HEK293 (cell line): ENCODE measurements around the gene ZNF641.

Experiments used
- CTCF ChIA-PET: fragments of 350-600 bp; formaldehyde crosslinking; extraction: SDS; loops from one replicate; lab custom pipeline; 2021; ENCODE audit warnings: antibody characterized with exemption; lab: Yijun Ruan, JAX
- POLR2A ChIA-PET: fragments of 300-600 bp; formaldehyde crosslinking; extraction: SDS; loops from one replicate; lab custom pipeline; 2020; ENCODE audit warnings: antibody characterized with exemption, inconsistent platforms; lab: Yijun Ruan, JAX
- H3K27ac ChIP-seq: fragments of 200-500 bp; sonication (Bioruptor generic); 2 replicates; pipeline ENCODE4 v1.5.1; 2014; ENCODE audit warnings: low read depth, low read length, control low read depth, inconsistent platforms; ENCODE audit errors: extremely low read depth
- H3K36me3 ChIP-seq, 2 experiments: fragments of 200-500 bp in 1 of 2; sonication (Bioruptor generic) in 1 of 2; 1 replicate in 1 of 2; 2 replicates in 1 of 2; pipeline ENCODE4 v1.5.1; 2014 to 2017; ENCODE audit warnings: inconsistent platforms in 2 of 2, low read length in 2 of 2; ENCODE audit not compliant: control insufficient read depth in 2 of 2, insufficient read depth in 1 of 2
- H3K4me1 ChIP-seq: fragments of 200-500 bp; sonication (Bioruptor generic); 2 replicates; pipeline ENCODE4 v1.5.1; 2014; ENCODE audit warnings: mild to moderate bottlenecking, low read length, inconsistent platforms; ENCODE audit not compliant: control insufficient read depth, insufficient read depth
- H3K4me3 ChIP-seq: 2 replicates; pipeline ENCODE4 v1.5.1; 2011; ENCODE audit warnings: low read depth, mild to moderate bottlenecking, control low read depth, low read length, moderate library complexity
- H3K9me3 ChIP-seq: fragments of 200-500 bp; sonication (Bioruptor generic); 2 replicates; pipeline ENCODE4 v1.5.1; 2014; ENCODE audit warnings: low read depth, low read length, inconsistent platforms; ENCODE audit not compliant: control insufficient read depth, insufficient read depth
- AEBP2 ChIP-seq: fragments of 450-650 bp; formaldehyde crosslinking; IDR thresholded peaks from 2 replicates; pipeline ENCODE4 v1.5.1; 2016; ENCODE audit warnings: missing biosample characterization, missing genetic modification characterization, borderline replicate concordance
- CTCF ChIP-seq: fragments of 450-650 bp; formaldehyde crosslinking; IDR thresholded peaks from 2 replicates; pipeline ENCODE4 v1.5.1; 2016; ENCODE audit warnings: missing biosample characterization, missing genetic modification characterization
- IKZF3 ChIP-seq: fragments of 450-650 bp; IDR thresholded peaks from 2 replicates; pipeline ENCODE4 v1.5.0; 2018; ENCODE audit warnings: missing biosample characterization, mild to moderate bottlenecking, missing genetic modification characterization, moderate library complexity
- RBAK ChIP-seq: fragments of 450-650 bp; formaldehyde crosslinking; IDR thresholded peaks from 2 replicates; pipeline ENCODE4 v1.5.1; 2016; ENCODE audit warnings: missing biosample characterization, missing genetic modification characterization
- REPIN1 ChIP-seq: fragments of 450-650 bp; formaldehyde crosslinking; IDR thresholded peaks from 2 replicates; pipeline ENCODE4 v1.5.1; 2017; ENCODE audit warnings: missing biosample characterization, missing genetic modification characterization, low read depth
- SP3 ChIP-seq: fragments of 450-650 bp; formaldehyde crosslinking; IDR thresholded peaks from 2 replicates; pipeline ENCODE4 v1.5.1; 2016; ENCODE audit warnings: missing biosample characterization, missing genetic modification characterization
- TSHZ1 ChIP-seq: fragments of 450-650 bp; formaldehyde crosslinking; IDR thresholded peaks from 2 replicates; pipeline ENCODE4 v1.5.1; 2016; ENCODE audit warnings: missing biosample characterization, missing genetic modification characterization, borderline replicate concordance
- ZNF174 ChIP-seq: fragments of 450-650 bp; formaldehyde crosslinking; IDR thresholded peaks from 2 replicates; pipeline ENCODE4 v1.5.0; 2017; ENCODE audit warnings: missing biosample characterization, mild to moderate bottlenecking, missing genetic modification characterization
- ZNF350 ChIP-seq: fragments of 450-650 bp; formaldehyde crosslinking; IDR thresholded peaks from 2 replicates; pipeline ENCODE4 v1.5.0; 2017; ENCODE audit warnings: missing biosample characterization, mild to moderate bottlenecking, missing genetic modification characterization
- ZNF366 ChIP-seq: fragments of 450-650 bp; formaldehyde crosslinking; conservative IDR thresholded peaks from 2 replicates; pipeline ENCODE4 v1.5.1; 2016; ENCODE audit warnings: missing biosample characterization, missing genetic modification characterization
- ZNF394 ChIP-seq: fragments of 450-650 bp; formaldehyde crosslinking; IDR thresholded peaks from 2 replicates; pipeline ENCODE4 v1.5.1; 2016; ENCODE audit warnings: missing biosample characterization, missing genetic modification characterization, mild to moderate bottlenecking, moderate library complexity, borderline replicate concordance
- ZNF404 ChIP-seq: fragments of 450-650 bp; formaldehyde crosslinking; IDR thresholded peaks from 2 replicates; pipeline ENCODE4 v1.5.1; 2017; ENCODE audit warnings: missing biosample characterization, missing genetic modification characterization
- ZNF510 ChIP-seq: fragments of 450-650 bp; formaldehyde crosslinking; IDR thresholded peaks from 2 replicates; pipeline ENCODE4 v1.5.1; 2018; ENCODE audit warnings: mild to moderate bottlenecking, missing genetic modification characterization, missing biosample characterization; ENCODE audit not compliant: insufficient replicate concordance
- ZNF555 ChIP-seq: fragments of 450-650 bp; formaldehyde crosslinking; conservative IDR thresholded peaks from 2 replicates; pipeline ENCODE4 v1.5.1; 2017; ENCODE audit warnings: missing biosample characterization, mild to moderate bottlenecking, missing genetic modification characterization, inconsistent platforms
- ZNF677 ChIP-seq: fragments of 450-650 bp; IDR thresholded peaks from 2 replicates; pipeline ENCODE4 v1.5.0; 2018; ENCODE audit warnings: missing biosample characterization, mild to moderate bottlenecking, missing genetic modification characterization, moderate library complexity
- ZNF76 ChIP-seq: fragments of 450-650 bp; formaldehyde crosslinking; IDR thresholded peaks from 2 replicates; pipeline ENCODE4; 2016; ENCODE audit warnings: low read depth, missing biosample characterization, missing genetic modification characterization, borderline replicate concordance
- TF ChIP-seq, protein P1 (sequence below): fragments of 450-650 bp; IDR thresholded peaks from 2 replicates; pipeline ENCODE4 v1.5.1; 2018; ENCODE audit warnings: missing biosample characterization, mild to moderate bottlenecking, missing genetic modification characterization
- TF ChIP-seq, protein P2 (sequence below): fragments of 450-650 bp; formaldehyde crosslinking; IDR thresholded peaks from 2 replicates; pipeline ENCODE4; 2016; ENCODE audit warnings: missing biosample characterization, missing genetic modification characterization

Gene ZNF641

DNA sequence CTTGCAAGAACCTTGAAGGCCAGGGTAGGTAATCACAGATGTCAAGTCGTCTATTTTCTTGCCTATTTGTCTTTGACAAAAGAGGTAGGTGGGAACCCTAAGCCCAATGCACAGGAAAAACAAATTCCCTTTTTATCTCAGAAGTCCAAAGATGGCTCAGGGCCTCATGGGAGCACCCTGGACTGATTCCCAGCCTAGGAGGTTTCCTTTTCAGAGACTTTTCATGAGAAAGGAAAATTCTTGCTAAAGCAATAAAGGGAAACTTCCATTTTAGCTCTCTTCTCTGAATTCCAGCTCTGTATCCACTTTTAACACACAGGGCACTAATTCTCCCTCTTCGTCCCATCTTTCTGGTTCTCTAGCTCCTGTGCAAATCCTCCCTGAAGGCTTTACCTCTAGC is 1.2 kb downstream of the ZNF641 start (continued):
- TF ChIP-seq TSHZ1 (no peak), ZNF510 (no peak), IKZF3 (tag by site-specific recombination) (no peak), ZNF76 (no peak), ZNF404 (tag by site-specific recombination) (no peak)

GRCh38 chr12:48342980-48343379 is 7.7 kb downstream of the ZNF641 start:
- Histone ChIP-seq H3K36me3 (peaks cover 23 to 60% of the 10 kb centered on the region in 2 experiments), H3K9me3 (no peaks in the 10 kb centered on the region), H3K4me1 (no peaks in the 10 kb centered on the region), H3K4me3 (no peak overlapping the region), H3K27ac (no peak overlapping the region)
- TF ChIP-seq ZNF174 (tag by site-specific recombination): no peak
- TF ChIP-seq AEBP2 (tag by site-specific recombination): no peak
- TF ChIP-seq, protein P1, sequence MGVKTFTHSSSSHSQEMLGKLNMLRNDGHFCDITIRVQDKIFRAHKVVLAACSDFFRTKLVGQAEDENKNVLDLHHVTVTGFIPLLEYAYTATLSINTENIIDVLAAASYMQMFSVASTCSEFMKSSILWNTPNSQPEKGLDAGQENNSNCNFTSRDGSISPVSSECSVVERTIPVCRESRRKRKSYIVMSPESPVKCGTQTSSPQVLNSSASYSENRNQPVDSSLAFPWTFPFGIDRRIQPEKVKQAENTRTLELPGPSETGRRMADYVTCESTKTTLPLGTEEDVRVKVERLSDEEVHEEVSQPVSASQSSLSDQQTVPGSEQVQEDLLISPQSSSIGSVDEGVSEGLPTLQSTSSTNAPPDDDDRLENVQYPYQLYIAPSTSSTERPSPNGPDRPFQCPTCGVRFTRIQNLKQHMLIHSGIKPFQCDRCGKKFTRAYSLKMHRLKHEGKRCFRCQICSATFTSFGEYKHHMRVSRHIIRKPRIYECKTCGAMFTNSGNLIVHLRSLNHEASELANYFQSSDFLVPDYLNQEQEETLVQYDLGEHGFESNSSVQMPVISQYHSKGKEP (tag by site-specific recombination): no peak
- TF ChIP-seq, protein P2, sequence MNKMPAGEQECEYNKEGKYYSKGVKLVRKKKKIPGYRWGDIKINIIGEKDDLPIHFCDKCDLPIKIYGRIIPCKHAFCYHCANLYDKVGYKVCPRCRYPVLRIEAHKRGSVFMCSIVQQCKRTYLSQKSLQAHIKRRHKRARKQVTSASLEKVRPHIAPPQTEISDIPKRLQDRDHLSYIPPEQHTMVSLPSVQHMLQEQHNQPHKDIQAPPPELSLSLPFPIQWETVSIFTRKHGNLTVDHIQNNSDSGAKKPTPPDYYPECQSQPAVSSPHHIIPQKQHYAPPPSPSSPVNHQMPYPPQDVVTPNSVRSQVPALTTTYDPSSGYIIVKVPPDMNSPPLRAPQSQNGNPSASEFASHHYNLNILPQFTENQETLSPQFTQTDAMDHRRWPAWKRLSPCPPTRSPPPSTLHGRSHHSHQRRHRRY (tag by site-specific recombination): no peak
- TF ChIP-seq ZNF366: no peak
- no peak for TF ChIP-seq RBAK (tag by site-specific recombination)
- no peak for TF ChIP-seq ZNF677 (tag by site-specific recombination)
- TF ChIP-seq ZNF394: no peak
- no peak for TF ChIP-seq CTCF
- no peak for TF ChIP-seq REPIN1 (tag by site-specific recombination)
- no peak for TF ChIP-seq SP3
- TF ChIP-seq ZNF350 (tag by site-specific recombination): no peak
- TF ChIP-seq ZNF555: no peak
- POLR2A ChIA-PET: no interaction called here
- CTCF ChIA-PET: no interaction called here
